Hematopoietic multipotent progenitor cell treated with erythropoietin and hydrocortisone succinate and interleukin-3 and kit ligand, for 8 days (in vitro differentiated cells): ENCODE data around the gene CA5A.
"Not testable (repeated sequence)": the region's sequence is repeated elsewhere in the genome, so short reads cannot be mapped to it uniquely, and the experiment has no call there.

Experiments used
- DNase-seq: peaks from one replicate; pipeline ENCODE4 v3.0.0-alpha.2; 2015

Gene CA5A

GRCh38 chr16:87936375-87937230 is at the start of gene CA5A:
TSS of gene CA5A (minus strand) at chr16:87936529. CDS start at chr16:87936450, 79 bp downstream.
- DNase-seq: no peak

- DNase-seq: not testable (repeated sequence)
Observed at GRCh38 chr16:87985493-87985892, 49.2 kb upstream of the CA5A start.

- no peak for DNase-seq
Observed at GRCh38 chr16:87984632-87985267, 48.4 kb upstream of the CA5A start.

DNA sequence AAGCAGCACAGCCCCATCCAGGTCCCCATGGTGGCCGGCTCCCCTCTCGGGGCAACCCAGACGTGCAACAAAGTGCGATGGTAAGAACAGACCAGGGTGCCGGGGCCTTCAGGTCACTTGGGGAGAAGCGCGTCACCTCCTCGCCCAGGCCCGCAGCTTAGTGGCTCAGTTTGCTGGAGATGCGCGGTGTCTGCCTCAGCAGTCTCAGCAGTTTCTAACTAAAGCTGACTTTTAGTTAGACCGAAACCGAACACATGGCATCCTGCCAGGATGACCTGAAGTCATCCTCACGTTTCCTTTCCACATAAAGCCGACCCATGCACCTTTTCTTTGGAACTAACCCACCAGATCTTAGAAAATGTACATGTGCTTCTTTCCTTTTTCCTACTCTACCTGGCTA is 47.9 kb upstream of the CA5A start:
- not testable (repeated sequence) for DNase-seq

- DNase-seq: not testable (repeated sequence)
Observed at GRCh38 chr16:87983737-87984097, 47.4 kb upstream of the CA5A start.

- not testable (repeated sequence) for DNase-seq
Observed at GRCh38 chr16:87983072-87983736, 46.9 kb upstream of the CA5A start.

DNA sequence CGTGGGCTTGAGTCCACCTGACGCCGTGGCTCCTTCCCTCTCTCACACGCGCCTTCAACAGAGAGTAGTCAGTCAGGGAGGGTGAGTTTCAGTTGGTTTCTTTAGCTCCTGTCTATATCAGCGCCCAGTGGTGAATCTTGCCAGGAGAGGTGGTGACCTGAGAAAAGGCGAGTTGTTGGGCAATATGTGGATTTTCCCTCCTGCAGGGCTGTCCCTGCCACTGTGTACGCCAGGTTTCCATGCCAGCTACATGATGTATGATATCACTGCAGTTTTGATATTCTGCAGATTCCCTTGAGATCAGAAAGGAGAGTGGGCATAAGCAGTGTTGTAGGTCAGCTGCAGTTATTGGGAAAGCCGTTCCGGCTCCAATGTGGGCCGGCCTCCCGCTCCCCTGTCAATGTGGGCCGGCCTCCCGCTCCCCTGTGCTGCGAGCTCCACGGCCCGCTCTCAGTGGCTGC is 46.3 kb upstream of the CA5A start:
- DNase-seq: no peak

- not testable (repeated sequence) for DNase-seq
Observed at GRCh38 chr16:87981376-87981775, 45.0 kb upstream of the CA5A start.

- not testable (repeated sequence) for DNase-seq
Observed at GRCh38 chr16:87979911-87980630, 43.7 kb upstream of the CA5A start.

GRCh38 chr16:87979352-87979751 is 43.0 kb upstream of the CA5A start:
- no peak for DNase-seq

DNA sequence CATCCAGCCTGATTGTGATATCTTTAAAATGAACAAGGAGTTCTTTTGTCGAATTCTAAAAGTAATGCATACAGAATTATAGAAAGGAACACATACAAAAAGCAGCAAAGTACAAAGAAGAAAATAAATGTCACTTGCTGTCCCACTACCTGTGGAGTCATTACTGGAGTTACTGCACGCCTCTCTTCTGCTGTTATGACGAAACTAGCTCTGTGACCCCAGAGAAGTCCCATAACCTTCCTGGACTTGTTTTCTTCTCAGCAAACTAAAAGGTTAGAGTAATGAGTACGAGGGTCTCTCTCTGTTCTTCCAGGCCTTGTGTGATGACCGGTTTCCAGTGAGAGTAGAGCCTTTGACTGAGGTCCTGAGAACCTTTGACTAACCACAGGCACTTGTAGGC is 41.8 kb upstream of the CA5A start:
- DNase-seq: no peak

- DNase-seq: no peak
Observed at GRCh38 chr16:87976665-87977064, 40.3 kb upstream of the CA5A start.

- no peak for DNase-seq
Observed at GRCh38 chr16:87974178-87974577, 37.8 kb upstream of the CA5A start.

- no peak for DNase-seq
Observed at GRCh38 chr16:87973717-87974116, 37.4 kb upstream of the CA5A start.

DNA sequence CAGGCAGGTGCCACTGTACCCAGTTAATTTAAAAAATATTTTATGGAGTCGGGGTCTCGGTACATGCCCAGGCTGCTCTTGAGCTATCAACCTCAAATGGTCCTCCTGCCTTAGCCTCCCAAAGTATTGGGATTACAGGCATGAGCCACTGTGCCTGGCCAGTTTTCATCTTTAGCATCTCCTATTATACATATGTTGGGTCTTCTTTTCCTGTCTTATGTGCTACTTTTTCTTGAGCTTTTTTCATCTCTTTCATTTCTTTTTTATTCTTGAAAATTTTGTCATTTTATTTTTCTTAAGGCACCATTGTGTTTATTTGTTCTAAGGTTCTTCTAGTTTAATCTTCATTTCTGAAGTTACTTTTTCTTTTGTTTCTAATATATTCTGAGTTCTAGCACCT is 35.6 kb upstream of the CA5A start:
- no peak for DNase-seq

GRCh38 chr16:87970186-87970585 is 33.9 kb upstream of the CA5A start:
- DNase-seq: no peak

DNA sequence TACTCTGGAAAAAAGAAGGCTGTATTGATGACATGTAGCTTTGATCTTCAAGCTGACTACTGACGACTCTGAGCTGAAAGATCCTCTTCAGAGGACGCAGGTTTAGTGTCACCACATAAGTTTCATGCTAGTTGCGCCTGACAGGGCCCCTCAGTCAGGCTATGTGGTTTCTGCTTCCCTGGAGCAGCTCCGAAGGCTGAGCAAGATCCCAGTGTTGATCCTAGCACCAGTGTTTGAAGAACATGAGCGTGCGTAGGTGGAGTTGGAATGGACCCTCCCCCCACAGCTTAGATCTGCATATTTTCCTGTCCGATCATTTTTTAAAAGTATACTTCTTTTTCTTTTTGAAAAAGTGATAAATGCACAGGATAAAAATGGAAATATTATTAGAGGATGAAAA is 32.2 kb upstream of the CA5A start:
- no peak for DNase-seq

DNA sequence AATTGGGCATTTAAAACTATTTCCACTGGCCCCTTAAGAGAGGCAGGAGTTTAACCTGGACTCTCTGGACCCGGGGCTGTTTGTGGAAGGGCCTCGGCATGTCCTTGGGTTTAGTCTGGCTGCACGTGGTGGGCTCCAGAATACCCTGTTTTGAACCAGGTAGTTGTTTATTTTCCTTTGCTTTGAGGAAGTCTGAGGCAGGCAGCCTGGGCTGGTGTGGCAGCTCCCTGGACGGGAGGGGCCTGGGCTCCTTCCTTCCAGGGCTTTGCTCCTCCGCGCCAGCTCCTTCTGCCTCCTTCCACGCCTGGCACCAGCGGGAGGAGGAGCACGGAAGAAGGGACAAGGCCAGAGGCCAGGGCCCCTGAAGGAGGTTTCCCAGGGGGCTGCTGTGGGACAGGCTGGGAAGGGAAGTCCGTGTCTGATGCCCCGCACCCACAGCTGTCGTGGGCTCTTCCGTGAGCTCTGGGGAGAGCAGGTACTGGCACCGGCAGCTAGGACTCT is 30.4 kb upstream of the CA5A start:
- no peak for DNase-seq

DNA sequence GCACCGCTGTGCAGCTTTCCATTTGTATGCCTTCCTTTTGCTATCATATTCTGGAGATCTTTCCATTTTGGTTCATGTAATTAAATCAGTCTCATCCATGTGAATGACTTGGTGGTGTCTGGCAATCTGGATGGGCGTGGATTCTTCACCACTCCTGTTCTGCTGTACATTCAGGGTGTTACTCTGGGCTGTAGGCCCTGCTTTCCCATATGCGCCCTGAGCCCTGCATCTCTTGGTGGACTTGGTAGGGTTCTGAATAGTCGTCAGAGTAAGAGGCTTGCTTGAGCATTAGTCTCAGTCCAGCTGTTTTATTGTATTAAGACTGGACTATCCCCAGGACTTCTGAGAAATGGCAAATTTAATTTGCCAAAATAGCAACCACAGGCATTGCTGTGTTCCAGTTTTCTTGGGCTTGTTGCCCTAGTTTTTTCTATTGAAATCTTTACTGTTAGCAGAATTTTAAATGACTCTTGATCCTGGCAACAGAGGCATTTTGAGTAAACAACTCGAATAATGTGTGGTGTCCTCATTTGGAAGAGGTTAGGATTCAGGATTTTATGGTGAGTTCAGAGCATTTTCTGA is 29.8 kb upstream of the CA5A start:
- no peak for DNase-seq

DNA sequence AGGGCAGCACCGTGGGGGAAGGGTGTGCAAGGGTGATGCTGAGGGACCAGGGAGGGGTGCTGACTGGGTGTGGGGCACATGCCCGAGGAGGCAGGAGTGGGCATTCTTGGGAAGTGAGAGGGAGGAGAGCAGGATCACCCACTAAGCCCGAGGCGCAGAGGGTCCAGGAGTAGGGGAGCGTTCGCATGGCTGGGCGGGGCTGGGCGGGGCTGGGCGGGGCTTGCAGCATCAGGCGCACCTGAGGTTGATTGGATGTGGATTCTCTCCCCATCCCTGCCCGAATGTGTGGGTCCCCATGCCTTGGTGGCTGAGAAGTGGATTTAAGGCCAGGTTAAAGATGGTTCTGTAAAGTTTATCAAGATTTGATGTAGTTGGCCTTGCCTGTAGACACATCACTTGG is 29.1 kb upstream of the CA5A start:
- DNase-seq: no peak

- no peak for DNase-seq
Observed at GRCh38 chr16:87964049-87964659, 27.8 kb upstream of the CA5A start.

DNA sequence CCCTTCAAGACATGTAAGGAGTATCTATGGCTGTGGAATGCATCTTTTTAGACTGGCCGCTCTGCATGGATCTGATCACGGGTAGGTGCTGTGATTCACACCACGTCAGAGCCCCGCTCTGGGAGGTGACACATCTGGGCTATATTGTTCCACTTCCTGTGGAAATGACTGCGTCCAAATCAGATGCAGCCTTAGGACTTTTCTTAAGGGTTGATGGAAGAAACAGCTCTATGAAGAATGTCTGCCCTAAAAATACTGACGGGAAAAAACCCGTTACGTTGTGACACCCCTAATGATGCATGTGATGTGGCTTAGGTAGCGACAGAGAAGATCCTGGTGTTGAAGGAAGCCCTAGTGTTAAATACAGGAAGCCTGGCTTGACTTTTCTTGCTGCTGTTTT is 27.1 kb upstream of the CA5A start:
- no peak for DNase-seq
